Ovary (tissue), 9 donors: ENCODE results near the gene CMTM1. TPM values are rescaled to one million over a fixed set of nuclear protein-coding genes. Genes with fewer than 3 reads are reported as not detected.
"Not testable (repeated sequence)": the region's sequence is repeated elsewhere in the genome, so short reads cannot be mapped to it uniquely, and the experiment has no call there.

ENCODE experiments used
- DNase-seq, 5 donors: peaks; one replicate each; pipeline ENCODE4 v3.0.0-alpha.2; 2019 to 2020
- H3K27ac ChIP-seq, 2 donors: fragments of 200-600 bp; one replicate each; pipeline versions ENCODE4 v1.5.1 to v1.8.0; 2019 to 2022
- H3K27me3 ChIP-seq: fragments of 200-600 bp; one replicate; pipeline ENCODE4 v1.8.0; 2022
- H3K36me3 ChIP-seq: fragments of 200-600 bp; sonication (generic); one replicate; pipeline ENCODE4 v1.5.1; 2019
- H3K4me1 ChIP-seq: one replicate; pipeline ENCODE4 v1.8.1; 2013; ENCODE audit warnings: mild to moderate bottlenecking, moderate library complexity; ENCODE audit not compliant: insufficient read depth
- H3K4me3 ChIP-seq: fragments of 200-600 bp; sonication (generic); one replicate; pipeline ENCODE4 v1.5.1; 2017
- H3K9me3 ChIP-seq, 2 donors: fragments of 200-600 bp in 1 of 2; sonication (generic) in 1 of 2; one replicate each; pipeline versions ENCODE4 v1.5.1 to v1.8.1; 2013 to 2019; ENCODE audit warnings: mild to moderate bottlenecking in 1 of 2, moderate library complexity in 1 of 2
- CTCF ChIP-seq, 3 donors: fragments of 450-650 bp in 2 of 3; fragments of 200-600 bp in 1 of 3; IDR thresholded peaks; one replicate each; pipeline versions ENCODE4 v1.5.1 to v1.8.0; 2016 to 2022; ENCODE audit warnings: antibody characterized with exemption in 3 of 3, mild to moderate bottlenecking in 1 of 3
- EP300 ChIP-seq: sonication (generic); formaldehyde crosslinking; IDR thresholded peaks from one replicate; pipeline ENCODE4 v1.6.1; 2017; ENCODE audit warnings: antibody characterized with exemption
- POLR2A ChIP-seq: fragments of 450-650 bp; IDR thresholded peaks from one replicate; pipeline ENCODE4 v1.6.1; 2017; ENCODE audit warnings: antibody characterized with exemption, mild to moderate bottlenecking, moderate library complexity
- WGBS, 3 donors: extraction: QIAGEN DNeasy Blood & Tissue Kit in 1 of 3; methylation state at CpG; one replicate each; pipeline versions ENCODE4 v1.1.5 to v1.1.7; 2013 to 2017; 5-methylcytosine and 5-hydroxymethylcytosine counted together
- intact Hi-C, 4 donors: fragments of 100-400 bp; cut with DNase I; formaldehyde crosslinking; loops; one replicate each; pipeline versions ENCODE4 v1.11.0 to v1.15.1; 2022 to 2023
- polyA plus RNA-seq, 2 donors: library from polyadenylated mRNA; stranded (reverse); fragments of 200-250 nt in 1 of 2; fragments of 350-450 nt in 1 of 2; fragmentation: Illumina TruSeq in 1 of 2; extraction: RNeasy Lipid Tissue Mini Kit (QIAGEN cat#74804) in 1 of 2; gene quantifications; one replicate each; pipeline ENCODE4 v1.2.3, GENCODE V29; 2013 to 2014
- total RNA-seq, 7 donors: library from RNA; depleted of rRNA in 2 of 7; stranded (reverse); fragments of >200 nt in 2 of 7; fragmentation: NEBNext Ultra II Directional in 3 of 7; extraction: Animal tissue kit (Norgen Biotek cat#: 25700) in 3 of 7; gene quantifications; one replicate each; pipeline versions ENCODE4 v1.1.0 to v1.2.4, GENCODE V29; 2016 to 2023
- donor health status: DM: no; HTN: no; CAD: no; lungs with moderate emphysema.
- donor health status: DM: no; HTN: no; CAD: no.
- donor health status: Bipolar disorder and iron deficiency.
- donor health status: DM: yes; HTN: yes; CAD: no.
- donor health status: DM: no; HTN: no; CAD: no.
- donor health status: DM: yes; HTN: yes; CAD: no.

The CMTM1 gene
- total and polyA plus RNA-seq, 9 donors = 0.22 to 7.1 (median 3.6) TPM

DNA sequence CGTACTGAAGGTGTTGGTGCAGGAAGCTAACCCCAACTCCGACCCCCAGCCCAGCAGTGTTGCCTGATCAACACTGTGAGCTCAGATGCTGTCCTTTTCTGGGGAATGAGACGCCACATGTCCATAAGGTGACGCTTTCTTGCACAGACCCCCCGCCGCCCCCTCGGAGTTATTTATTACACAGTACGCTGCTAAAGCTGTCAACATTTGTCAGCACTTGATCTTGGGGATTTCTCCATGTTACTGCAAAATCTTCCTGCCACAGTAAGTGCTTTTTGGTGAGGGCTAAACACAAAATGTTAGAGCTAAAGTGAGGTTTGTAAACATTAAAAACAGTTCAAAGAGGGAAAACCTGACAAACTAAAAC, 54.2 kb downstream of the CMTM1 start:
- Histone ChIP-seq H3K36me3 (no peaks in the 10 kb centered on the region), H3K27me3 (no peaks in the 10 kb centered on the region), H3K4me3 (no peak overlapping the region), H3K9me3 (no peaks in the 10 kb centered on the region), H3K27ac (no peak overlapping the region), H3K4me1 (peaks cover 3% of the 10 kb centered on the region)
- intact Hi-C loops = loop anchor here in 1 of 4 donors (10.0 kb wide), 1 partner anchor 1154 kb away; no protein-coding TSS in a partner anchor
- TF ChIP-seq POLR2A = no peak
- TF ChIP-seq CTCF (IDR thresholded peaks at IDR 0.05) = no peak
- TF ChIP-seq EP300 = no peak
- WGBS, 3 donors = 90 to 92% (median 92%) methylated on average over 8 of the region's 8 CpGs
- no peak for DNase-seq

- WGBS, 3 donors = 89 to 95% (median 94%) methylated on average over 14 of the region's 14 CpGs
These were observed 55.7 kb downstream of the CMTM1 start for GRCh38 chr16:66621973-66622372.

GRCh38 chr16:66622863-66623262, 56.6 kb downstream of the CMTM1 start:
- no peak for DNase-seq
- Histone ChIP-seq H3K9me3 (no peaks in the 10 kb centered on the region), H3K4me3 (no peak overlapping the region), H3K36me3 (no peaks in the 10 kb centered on the region), H3K27ac (no peak overlapping the region), H3K27me3 (no peaks in the 10 kb centered on the region), H3K4me1 (peaks cover 2% of the 10 kb centered on the region)
- intact Hi-C loops = loop anchor here in 1 of 4 donors (10.0 kb wide), 1 partner anchor 1152 kb away; no protein-coding TSS in a partner anchor
- TF ChIP-seq EP300 = no peak
- no peak for TF ChIP-seq POLR2A
- TF ChIP-seq CTCF (IDR thresholded peaks at IDR 0.05) = no peak
- WGBS, 3 donors = 56 to 72% (median 62%) methylated on average over 3 of the region's 3 CpGs

More at GRCh38 chr16:66621973-66622372, 55.7 kb downstream of the CMTM1 start:
- Histone ChIP-seq H3K27ac (no peak overlapping the region), H3K9me3 (no peaks in the 10 kb centered on the region), H3K4me3 (no peak overlapping the region), H3K27me3 (no peaks in the 10 kb centered on the region), H3K36me3 (no peaks in the 10 kb centered on the region), H3K4me1 (peaks cover 3% of the 10 kb centered on the region)
- intact Hi-C loops = loop anchor here in 1 of 4 donors (10.0 kb wide), 1 partner anchor 1153 kb away; no protein-coding TSS in a partner anchor
- TF ChIP-seq CTCF (IDR thresholded peaks at IDR 0.05) = no peak
- TF ChIP-seq POLR2A = no peak
- no peak for TF ChIP-seq EP300
- no peak for DNase-seq

- Histone ChIP-seq H3K9me3 (no peaks in the 10 kb centered on the region), H3K27ac (no peak overlapping the region), H3K27me3 (no peaks in the 10 kb centered on the region), H3K4me1 (peaks cover 4% of the 10 kb centered on the region), H3K4me3 (no peak overlapping the region), H3K36me3 (no peaks in the 10 kb centered on the region)
- no peak for DNase-seq
- WGBS, 3 donors = 86 to 88% (median 88%) methylated on average over 3 of the region's 3 CpGs
- intact Hi-C loops = loop anchor here in 1 of 4 donors (10.0 kb wide), 1 partner anchor 1151 kb away; no protein-coding TSS in a partner anchor
- TF ChIP-seq POLR2A (no peak), CTCF (IDR thresholded peaks at IDR 0.05) (no peak)
These were observed 57.5 kb downstream of the CMTM1 start for GRCh38 chr16:66623755-66624154.

- intact Hi-C loops = loop anchor here in 1 of 4 donors (10.0 kb wide), 1 partner anchor 1147 kb away; no protein-coding TSS in a partner anchor
- not testable (repeated sequence) for H3K4me3 ChIP-seq
- 23 to 38% (median 26%) methylated on average over 17 of the region's 17 CpGs for WGBS, 3 donors
These were observed 61.6 kb downstream of the CMTM1 start for GRCh38 chr16:66627611-66628378.

More at GRCh38 chr16:66627611-66628378, 61.6 kb downstream of the CMTM1 start:
- H3K36me3 ChIP-seq, H3K27me3 ChIP-seq, H3K9me3 ChIP-seq, H3K4me1 ChIP-seq, H3K27ac ChIP-seq: not testable (repeated sequence)
- peak in 1 of 5 donors; percentile 69 for DNase-seq
